ENCODE measurements around the gene ZNF620.
A peak's percentile ranks its signal among the peaks of the same experiment; 100 is the strongest.
"Not testable (repeated sequence)": the region's sequence is repeated elsewhere in the genome, so short reads cannot be mapped to it uniquely, and the experiment has no call there.

Gene ZNF620

GRCh38 chr3:40499952-40500351 is 5.9 kb upstream of the ZNF620 start:
- no peak for DNase-seq

GRCh38 chr3:40502034-40502433 is 3.8 kb upstream of the ZNF620 start:
- DNase-seq: no peak

- DNase-seq: peak; percentile 5
Observed at GRCh38 chr3:40504636-40505430, 1.0 kb upstream of the ZNF620 start.

GRCh38 chr3:40511031-40511718 is 5.3 kb downstream of the ZNF620 start:
- DNase-seq: no peak

GRCh38 chr3:40516201-40516600 is 10.4 kb downstream of the ZNF620 start:
- DNase-seq: no peak

GRCh38 chr3:40518067-40518466 is 12.2 kb downstream of the ZNF620 start:
- no peak for DNase-seq

GRCh38 chr3:40518848-40519247 is 13.0 kb downstream of the ZNF620 start:
- no peak for DNase-seq

GRCh38 chr3:40521254-40521653 is 15.4 kb downstream of the ZNF620 start:
- no peak for DNase-seq

GRCh38 chr3:40523781-40524180 is 17.9 kb downstream of the ZNF620 start:
- peak; percentile 13 for DNase-seq

GRCh38 chr3:40524222-40524567 is 18.4 kb downstream of the ZNF620 start:
- no peak for DNase-seq

GRCh38 chr3:40524568-40525285 is 18.9 kb downstream of the ZNF620 start, which contains the start of gene ZNF621:
TSS of gene ZNF621 (plus strand) at chr3:40524960. CDS start at chr3:40525841, 881 bp downstream.
- DNase-seq: peak; percentile 90

- DNase-seq: no peak
Observed at GRCh38 chr3:40528426-40528825, 22.6 kb downstream of the ZNF620 start.

GRCh38 chr3:40532252-40532651 is 26.4 kb downstream of the ZNF620 start:
- DNase-seq: no peak

- no peak for DNase-seq
Observed at GRCh38 chr3:40534283-40534682, 28.4 kb downstream of the ZNF620 start.

GRCh38 chr3:40546816-40547215 is 41.0 kb downstream of the ZNF620 start:
- no peak for DNase-seq

GRCh38 chr3:40550167-40550566 is 44.3 kb downstream of the ZNF620 start:
- no peak for DNase-seq

GRCh38 chr3:40557575-40558161 is 51.8 kb downstream of the ZNF620 start:
- no peak for DNase-seq

- DNase-seq: not testable (repeated sequence)
Observed at GRCh38 chr3:40562482-40562881, 56.6 kb downstream of the ZNF620 start.

- DNase-seq: not testable (repeated sequence)
Observed at GRCh38 chr3:40565629-40566028, 59.8 kb downstream of the ZNF620 start.

GRCh38 chr3:40566694-40567093 is 60.9 kb downstream of the ZNF620 start:
- no peak for DNase-seq
